Naive B cell (primary cell): ENCODE results near the gene CPNE5. TPM values are rescaled to one million over a fixed set of nuclear protein-coding genes. Genes with fewer than 3 reads are reported as not detected.
A peak's percentile ranks its signal among the peaks of the same experiment; 100 is the strongest.

Experiments
- ATAC-seq, 2 donors: fragments of 150-1000 bp; cut with Tn5 transposase; 2 replicates each; pipeline ENCODE4 v1.10.0; 2021; ENCODE audit warnings: low read depth in 2 of 2, mild to moderate bottlenecking in 2 of 2, moderate library complexity in 2 of 2
- DNase-seq: peaks from one replicate; pipeline ENCODE4 v3.0.0; 2022
- H3K27ac Mint-ChIP-seq, 6 donors: one replicate each; pipeline ENCODE4 v1.8.0; 2020 to 2022; ENCODE audit warnings: mild to moderate bottlenecking in 6 of 6, mixed read lengths in 6 of 6, moderate library complexity in 5 of 6, inconsistent platforms in 2 of 6
- H3K27me3 Mint-ChIP-seq, 3 donors: one replicate each; pipeline ENCODE4 v1.8.0; 2021 to 2022; ENCODE audit warnings: mixed read lengths in 3 of 3, mild to moderate bottlenecking in 1 of 3
- H3K36me3 Mint-ChIP-seq, 2 donors: one replicate each; pipeline ENCODE4 v1.8.0; 2020 to 2022; ENCODE audit warnings: mixed read lengths in 2 of 2, inconsistent platforms in 1 of 2, mild to moderate bottlenecking in 1 of 2
- H3K4me1 Mint-ChIP-seq, 3 donors: one replicate each; pipeline ENCODE4 v1.8.0; 2020 to 2022; ENCODE audit warnings: mixed read lengths in 3 of 3, inconsistent platforms in 1 of 3, mild to moderate bottlenecking in 1 of 3, moderate library complexity in 1 of 3
- H3K4me3 Mint-ChIP-seq, 8 donors: one replicate each; pipeline ENCODE4 v1.8.0; 2020 to 2022; ENCODE audit warnings: mild to moderate bottlenecking in 8 of 8, mixed read lengths in 8 of 8, moderate library complexity in 8 of 8, inconsistent platforms in 2 of 8
- H3K9me3 Mint-ChIP-seq, 7 donors: one replicate each; pipeline ENCODE4 v1.8.0; 2020 to 2022; ENCODE audit warnings: mixed read lengths in 7 of 7, mild to moderate bottlenecking in 5 of 7, inconsistent platforms in 2 of 7, moderate library complexity in 1 of 7
- polyA plus RNA-seq, 6 donors: library from polyadenylated mRNA; unstranded; fragments of 300-500 nt; fragmentation: Illumina TruSeq; gene quantifications; one replicate each; pipeline ENCODE4 v1.2.3, GENCODE V29; 2021; ENCODE audit warnings: low read depth in 6 of 6

CPNE5 gene
- polyA plus RNA-seq, 6 donors from 2014 or later, result 56.9 to 105 (median 92.2) TPM

- peaks cover 74 to 91% (median 84%) of the 10 kb centered on the region in 3 donors for H3K4me1 Mint-ChIP-seq
- H3K27ac Mint-ChIP-seq, result peak overlapping the region; percentile 94 to 99 (median 99)
- ATAC-seq (no peak), DNase-seq (no peak)
- peak overlapping the region; percentile 50 to 86 (median 77) for H3K4me3 Mint-ChIP-seq
- peaks cover 0 to 6% of the 10 kb centered on the region in 2 donors for H3K36me3 Mint-ChIP-seq
- no peaks in the 10 kb centered on the region for H3K9me3 Mint-ChIP-seq
- no peaks in the 10 kb centered on the region for H3K27me3 Mint-ChIP-seq
Measured at GRCh38 chr6:36692861-36693702, 146.2 kb downstream of the CPNE5 start.

GRCh38 chr6:36692220-36692619, 147.0 kb downstream of the CPNE5 start:
- peak overlapping the region; percentile 45 to 86 (median 72) for H3K4me3 Mint-ChIP-seq
- no peaks in the 10 kb centered on the region for H3K27me3 Mint-ChIP-seq
- H3K4me1 Mint-ChIP-seq, result peaks cover 73 to 91% (median 82%) of the 10 kb centered on the region in 3 donors
- ATAC-seq (peak; percentile 98 to 99), DNase-seq (peak; percentile 85)
- H3K9me3 Mint-ChIP-seq, result no peaks in the 10 kb centered on the region
- H3K27ac Mint-ChIP-seq, result peak overlapping the region; percentile 85 to 99 (median 99)
- H3K36me3 Mint-ChIP-seq, result peaks cover 0 to 6% of the 10 kb centered on the region in 2 donors

DNA sequence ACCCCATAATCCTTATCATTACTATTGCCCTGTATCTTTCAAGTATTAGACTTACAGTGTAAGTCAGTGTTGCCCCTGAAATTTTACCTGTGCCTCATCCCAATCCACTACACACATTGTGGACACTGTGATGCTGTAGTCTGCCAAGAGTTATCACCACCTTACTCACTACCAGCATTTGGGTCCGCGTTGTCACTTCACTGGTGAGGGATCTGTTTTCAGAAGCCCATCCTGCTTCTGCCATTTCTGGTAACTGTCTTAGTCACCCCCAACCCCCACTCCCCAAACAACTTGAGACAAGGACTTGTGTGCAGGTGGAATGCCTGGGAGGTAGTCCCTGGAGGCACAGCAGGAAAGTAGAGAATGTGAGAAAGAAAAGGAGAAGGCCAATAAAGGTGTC, 147.6 kb downstream of the CPNE5 start:
- Mint-ChIP-seq H3K27ac (peak overlapping the region; percentile 85 to 99 (median 99)), H3K9me3 (no peaks in the 10 kb centered on the region), H3K27me3 (no peaks in the 10 kb centered on the region), H3K4me1 (peaks cover 68 to 86% (median 81%) of the 10 kb centered on the region in 3 donors), H3K36me3 (peaks cover 0 to 4% of the 10 kb centered on the region in 2 donors), H3K4me3 (peak overlapping the region; percentile 45 to 86 (median 72))
- no peak for ATAC-seq
- no peak for DNase-seq

DNA sequence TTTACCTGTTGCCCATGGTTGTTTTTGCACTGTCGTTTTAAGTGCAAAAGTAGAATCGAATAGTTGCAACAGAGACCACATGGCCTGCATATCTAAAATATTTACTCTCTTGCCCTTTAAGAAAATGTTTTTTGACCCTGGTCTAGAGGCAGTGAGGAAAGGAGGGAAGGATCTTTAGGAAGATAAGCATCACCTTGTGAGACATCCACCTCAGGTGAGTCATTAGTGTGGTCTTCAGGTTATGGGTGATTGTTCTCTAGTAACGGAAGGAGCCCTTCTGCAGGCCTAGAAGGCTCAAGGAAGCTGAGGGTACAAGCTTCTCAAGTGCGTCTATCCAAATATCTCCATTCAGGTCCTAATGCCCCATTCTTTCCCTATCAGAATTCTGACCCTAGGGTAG, 148.2 kb downstream of the CPNE5 start:
- peaks cover under 1 to 1% of the 10 kb centered on the region in 2 donors for H3K36me3 Mint-ChIP-seq
- H3K27ac Mint-ChIP-seq, result peak overlapping the region; percentile 85 to 99 (median 99)
- no peaks in the 10 kb centered on the region for H3K27me3 Mint-ChIP-seq
- no peak for ATAC-seq
- H3K4me1 Mint-ChIP-seq, result peaks cover 69 to 86% (median 81%) of the 10 kb centered on the region in 3 donors
- no peaks in the 10 kb centered on the region for H3K9me3 Mint-ChIP-seq
- DNase-seq, result no peak
- H3K4me3 Mint-ChIP-seq, result peak overlapping the region in 4 of 8 donors; percentile 7 to 82 (median 30)

Other genes starting within 250 kb of the CPNE5 start
- gene SRSF3, start 245.1 kb downstream of the CPNE5 start, polyA plus RNA-seq, result 100 to 1,000 TPM; 246 to 396 (median 285) TPM
- 10 to 100 TPM; 22.9 to 89.9 (median 48.2) TPM for gene CDKN1A, start 160.7 kb downstream of the CPNE5 start, polyA plus RNA-seq
- not detected for gene RAB44, start 141.6 kb downstream of the CPNE5 start, polyA plus RNA-seq
- gene PPIL1, start 35.4 kb upstream of the CPNE5 start, polyA plus RNA-seq, result 10 to 100 TPM in 2 of 6 donors, 1 to 10 TPM in 4; 4.9 to 12.2 (median 6.8) TPM
- gene C6orf89, start 46.5 kb upstream of the CPNE5 start, polyA plus RNA-seq, result 10 to 100 TPM; 24.1 to 37.5 (median 34.4) TPM
- gene PI16, start 115.3 kb upstream of the CPNE5 start, polyA plus RNA-seq, result 1 to 10 TPM; 1.2 to 6.2 (median 2.6) TPM
- 10 to 100 TPM; 69.5 to 89.8 (median 88.3) TPM for gene MTCH1, start 146.8 kb upstream of the CPNE5 start, polyA plus RNA-seq
- 100 to 1,000 TPM in 1 of 6 donors, 10 to 100 TPM in 5; 31.5 to 133 (median 69.2) TPM for gene FGD2, start 166.2 kb upstream of the CPNE5 start, polyA plus RNA-seq